Measurements from ENCODE around the gene PLAC9.

Gene PLAC9

GRCh38 chr10:80157561-80157960, 25.0 kb downstream of the PLAC9 start:
- in situ Hi-C loops (cut with HindIII; ENCODE audit: low pct_ligation_motif_present, low pct_unique_long_range_greater_than_20kb, low sequenced_read_pairs), result no loop called here
- DNase-seq, result no peak

- no peak for DNase-seq
- in situ Hi-C loops (cut with HindIII; ENCODE audit: low pct_ligation_motif_present, low pct_unique_long_range_greater_than_20kb, low sequenced_read_pairs), result no loop called here
These were observed 25.6 kb downstream of the PLAC9 start for GRCh38 chr10:80158126-80158525.

GRCh38 chr10:80158598-80159127, 26.1 kb downstream of the PLAC9 start:
- peak; percentile 94 for DNase-seq
- in situ Hi-C loops (cut with HindIII; ENCODE audit: low pct_ligation_motif_present, low pct_unique_long_range_greater_than_20kb, low sequenced_read_pairs), result no loop called here

GRCh38 chr10:80159166-80159873, 26.8 kb downstream of the PLAC9 start:
- in situ Hi-C loops (cut with HindIII; ENCODE audit: low pct_ligation_motif_present, low pct_unique_long_range_greater_than_20kb, low sequenced_read_pairs), result no loop called here
- no peak for DNase-seq

- in situ Hi-C loops (cut with HindIII; ENCODE audit: low pct_ligation_motif_present, low pct_unique_long_range_greater_than_20kb, low sequenced_read_pairs), result no loop called here
- DNase-seq, result no peak
These were observed 28.1 kb downstream of the PLAC9 start for GRCh38 chr10:80160361-80161320.

DNA sequence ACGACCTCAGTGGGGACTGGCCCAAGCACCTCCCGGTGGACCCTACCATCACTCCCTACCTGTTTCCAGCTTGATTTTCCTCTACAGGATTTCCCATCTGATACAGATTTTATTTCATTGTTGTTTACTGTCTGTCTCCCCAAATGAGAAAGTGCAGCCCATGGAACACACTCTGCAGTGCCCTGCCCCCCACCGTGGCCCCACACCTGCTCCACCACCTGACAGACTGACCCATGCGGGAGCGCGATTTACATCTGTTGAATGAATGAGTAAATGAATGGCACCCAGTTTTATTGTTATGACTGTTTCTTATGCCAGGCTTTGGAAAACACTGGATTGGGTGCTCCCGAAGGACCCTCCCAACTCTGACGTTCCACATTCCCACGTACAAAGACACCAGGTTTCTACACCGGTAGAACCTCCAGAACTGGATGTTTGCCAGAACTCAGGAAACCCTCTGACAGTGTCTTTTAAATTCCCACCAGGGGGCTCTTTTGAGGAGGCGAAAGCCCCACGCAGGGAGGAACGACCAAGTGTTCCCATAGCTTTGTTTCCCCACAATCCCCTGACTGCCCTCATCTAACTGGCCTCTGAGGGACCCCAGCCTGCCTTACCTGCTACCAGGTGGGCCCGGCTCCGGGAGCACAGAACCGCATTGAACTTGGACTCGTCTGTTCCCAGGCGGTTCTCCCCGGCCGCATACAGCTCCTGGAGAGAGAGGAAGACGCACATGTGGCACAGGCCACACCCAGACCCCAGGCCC, 29.0 kb downstream of the PLAC9 start:
- in situ Hi-C loops (cut with HindIII; ENCODE audit: low pct_ligation_motif_present, low pct_unique_long_range_greater_than_20kb, low sequenced_read_pairs), result no loop called here
- peak; percentile 66 for DNase-seq

GRCh38 chr10:80163741-80164341, 31.3 kb downstream of the PLAC9 start:
- peak; percentile 68 for DNase-seq

DNA sequence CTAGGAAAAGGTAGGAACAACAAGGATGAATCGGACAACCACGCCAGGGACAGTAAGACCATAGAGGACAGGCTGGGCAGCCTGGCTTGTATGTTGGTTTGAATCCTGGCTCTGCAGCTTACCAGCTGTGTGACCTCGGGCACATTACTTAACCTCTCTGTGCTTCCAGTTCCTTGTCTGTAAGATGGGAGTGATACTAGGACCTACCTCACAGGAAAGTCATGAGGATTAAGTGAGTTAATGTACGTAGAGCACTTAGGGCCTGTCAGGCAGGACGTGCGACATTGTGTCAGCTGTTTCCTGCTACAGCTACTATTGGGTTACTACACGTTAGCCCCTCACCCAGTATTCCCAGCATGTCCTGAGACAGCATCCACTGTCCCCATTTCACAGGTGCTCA, 32.1 kb downstream of the PLAC9 start:
- in situ Hi-C loops (cut with HindIII; ENCODE audit: low pct_ligation_motif_present, low pct_unique_long_range_greater_than_20kb, low sequenced_read_pairs), result no loop called here
- no peak for DNase-seq

More at GRCh38 chr10:80163741-80164341, 31.3 kb downstream of the PLAC9 start:
- in situ Hi-C loops (cut with HindIII; ENCODE audit: low pct_ligation_motif_present, low pct_unique_long_range_greater_than_20kb, low sequenced_read_pairs), result no loop called here

- peak; percentile 37 for DNase-seq
- in situ Hi-C loops (cut with HindIII; ENCODE audit: low pct_ligation_motif_present, low pct_unique_long_range_greater_than_20kb, low sequenced_read_pairs), result no loop called here
These were observed 32.6 kb downstream of the PLAC9 start for GRCh38 chr10:80165173-80165572.

- no peak for DNase-seq
- in situ Hi-C loops (cut with HindIII; ENCODE audit: low pct_ligation_motif_present, low pct_unique_long_range_greater_than_20kb, low sequenced_read_pairs), result no loop called here
These were observed 34.3 kb downstream of the PLAC9 start for GRCh38 chr10:80166581-80167470.

- DNase-seq, result no peak
These were observed 35.1 kb downstream of the PLAC9 start for GRCh38 chr10:80167471-80168161.

DNA sequence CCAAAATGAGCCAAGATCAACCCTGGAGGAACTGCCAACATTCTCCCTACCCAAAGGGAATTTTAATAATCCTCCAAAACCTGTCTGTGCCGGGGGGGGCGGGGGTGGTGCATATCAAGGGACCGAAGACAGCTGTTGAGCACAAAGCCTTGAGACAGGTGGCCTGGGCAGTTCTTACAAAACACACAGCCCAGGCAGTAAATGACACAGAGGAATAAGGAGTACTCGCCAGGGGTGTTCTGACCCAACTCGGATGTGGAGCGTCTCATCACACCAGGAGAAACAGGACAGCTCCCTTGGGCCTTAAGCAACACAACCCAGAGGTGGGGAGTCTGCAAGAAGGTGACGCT, 35.6 kb downstream of the PLAC9 start:
- in situ Hi-C loops (cut with HindIII; ENCODE audit: low pct_ligation_motif_present, low pct_unique_long_range_greater_than_20kb, low sequenced_read_pairs), result no loop called here
- no peak for DNase-seq

More at GRCh38 chr10:80167471-80168161, 35.1 kb downstream of the PLAC9 start:
- in situ Hi-C loops (cut with HindIII; ENCODE audit: low pct_ligation_motif_present, low pct_unique_long_range_greater_than_20kb, low sequenced_read_pairs), result no loop called here

DNA sequence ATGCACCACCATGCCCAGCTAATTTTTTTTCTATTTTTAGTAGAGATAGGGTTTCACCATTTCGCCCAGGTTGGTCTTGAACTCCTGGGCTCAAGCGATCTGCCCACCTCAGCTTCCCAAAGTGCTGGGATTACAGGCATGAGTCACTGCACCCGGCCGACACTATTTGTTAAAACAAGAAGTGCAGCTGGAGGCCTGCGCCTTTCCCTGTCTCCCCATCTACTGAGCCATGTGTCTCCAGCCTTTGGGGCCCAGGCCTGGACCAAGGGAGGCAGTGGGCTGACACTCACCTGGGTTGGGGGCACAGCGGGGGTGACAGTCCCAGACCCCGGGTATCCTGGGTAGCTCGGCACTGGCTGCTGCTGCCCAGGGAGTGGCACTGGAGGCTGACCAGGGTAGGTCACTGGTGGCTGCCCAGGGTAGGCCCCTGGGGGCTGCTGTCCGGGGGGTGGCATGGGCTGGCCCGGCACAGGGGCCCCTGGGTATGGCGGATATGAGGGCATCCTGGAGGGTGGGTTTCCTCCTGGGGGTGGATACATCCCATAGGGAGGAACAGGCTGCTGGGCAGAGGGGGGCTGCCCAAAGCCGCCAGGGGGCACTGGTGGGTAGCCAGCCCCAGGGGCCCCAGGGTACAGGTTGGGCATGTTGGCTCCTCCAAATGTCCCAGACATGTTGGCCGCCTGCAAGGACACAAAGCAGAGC, 36.3 kb downstream of the PLAC9 start:
- in situ Hi-C loops (cut with HindIII; ENCODE audit: low pct_ligation_motif_present, low pct_unique_long_range_greater_than_20kb, low sequenced_read_pairs), result no loop called here
- no peak for DNase-seq

DNA sequence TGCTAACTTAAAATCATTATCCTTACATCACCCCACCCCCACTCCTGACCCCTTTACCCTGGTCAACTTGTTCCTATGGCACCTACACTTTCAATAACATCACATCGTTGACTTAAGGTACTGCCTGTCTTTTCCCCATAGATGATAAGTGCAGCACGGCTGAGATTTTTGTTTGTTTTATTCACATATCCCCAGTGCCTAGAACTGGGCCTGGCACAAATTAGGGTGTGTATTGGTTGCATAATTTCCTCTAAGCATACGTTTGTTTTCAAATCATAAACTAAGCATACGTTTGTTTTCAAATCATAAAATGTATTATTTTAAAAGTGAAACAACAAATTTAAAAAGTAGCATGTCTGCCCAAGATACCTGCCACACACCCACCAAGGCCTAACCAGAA, 37.5 kb downstream of the PLAC9 start:
- in situ Hi-C loops (cut with HindIII; ENCODE audit: low pct_ligation_motif_present, low pct_unique_long_range_greater_than_20kb, low sequenced_read_pairs), result no loop called here
- no peak for DNase-seq

DNA sequence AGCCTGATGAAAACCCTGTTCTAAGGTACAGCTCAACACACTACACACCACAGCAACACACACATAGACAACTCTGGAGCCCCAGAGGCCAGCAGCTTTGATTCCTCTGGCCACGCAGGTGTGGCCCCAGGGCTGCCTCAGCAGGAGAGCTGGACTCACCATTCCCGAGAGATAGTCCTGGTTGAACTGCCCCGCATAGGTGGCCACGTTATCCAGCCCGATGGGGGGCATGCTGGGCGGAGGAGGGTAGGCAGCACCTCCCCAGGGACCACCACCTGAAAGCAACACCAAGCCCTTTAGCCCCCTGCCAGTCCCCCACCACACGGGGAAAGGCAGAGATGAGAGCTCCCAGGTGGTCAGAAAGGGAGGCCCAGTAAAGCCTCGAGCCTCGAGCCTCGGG, 38.1 kb downstream of the PLAC9 start:
- in situ Hi-C loops (cut with HindIII; ENCODE audit: low pct_ligation_motif_present, low pct_unique_long_range_greater_than_20kb, low sequenced_read_pairs), result no loop called here
- no peak for DNase-seq

DNA sequence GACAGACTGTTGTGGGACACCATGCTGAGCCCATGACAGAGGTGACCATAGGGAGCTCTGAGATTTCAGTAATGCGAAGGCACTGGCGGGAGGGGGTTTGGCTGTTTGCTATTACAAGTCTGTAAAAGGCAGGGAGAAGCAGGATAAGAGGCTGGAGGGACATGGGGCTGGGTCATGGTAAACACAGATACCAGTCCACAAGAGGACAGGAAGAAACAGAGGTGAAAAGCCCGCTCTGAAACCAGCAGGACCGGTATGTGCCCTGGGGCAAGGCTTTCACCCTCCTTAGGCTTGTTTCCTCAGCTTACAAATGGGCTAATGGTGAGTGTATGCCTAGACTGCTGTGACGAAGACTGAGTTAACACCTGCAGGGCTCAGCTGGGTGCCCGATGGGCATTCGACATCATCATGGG, 38.7 kb downstream of the PLAC9 start:
- in situ Hi-C loops (cut with HindIII; ENCODE audit: low pct_ligation_motif_present, low pct_unique_long_range_greater_than_20kb, low sequenced_read_pairs), result no loop called here
- no peak for DNase-seq

Data from ACHN (cell line).